ENCODE measurements around the gene EME2. TPM values are rescaled to one million over a fixed set of nuclear protein-coding genes. Genes with fewer than 3 reads are reported as not detected.

Gene EME2
- total and polyA plus RNA-seq, 11 donors = 3.4 to 12.9 (median 6.0) TPM

DNA sequence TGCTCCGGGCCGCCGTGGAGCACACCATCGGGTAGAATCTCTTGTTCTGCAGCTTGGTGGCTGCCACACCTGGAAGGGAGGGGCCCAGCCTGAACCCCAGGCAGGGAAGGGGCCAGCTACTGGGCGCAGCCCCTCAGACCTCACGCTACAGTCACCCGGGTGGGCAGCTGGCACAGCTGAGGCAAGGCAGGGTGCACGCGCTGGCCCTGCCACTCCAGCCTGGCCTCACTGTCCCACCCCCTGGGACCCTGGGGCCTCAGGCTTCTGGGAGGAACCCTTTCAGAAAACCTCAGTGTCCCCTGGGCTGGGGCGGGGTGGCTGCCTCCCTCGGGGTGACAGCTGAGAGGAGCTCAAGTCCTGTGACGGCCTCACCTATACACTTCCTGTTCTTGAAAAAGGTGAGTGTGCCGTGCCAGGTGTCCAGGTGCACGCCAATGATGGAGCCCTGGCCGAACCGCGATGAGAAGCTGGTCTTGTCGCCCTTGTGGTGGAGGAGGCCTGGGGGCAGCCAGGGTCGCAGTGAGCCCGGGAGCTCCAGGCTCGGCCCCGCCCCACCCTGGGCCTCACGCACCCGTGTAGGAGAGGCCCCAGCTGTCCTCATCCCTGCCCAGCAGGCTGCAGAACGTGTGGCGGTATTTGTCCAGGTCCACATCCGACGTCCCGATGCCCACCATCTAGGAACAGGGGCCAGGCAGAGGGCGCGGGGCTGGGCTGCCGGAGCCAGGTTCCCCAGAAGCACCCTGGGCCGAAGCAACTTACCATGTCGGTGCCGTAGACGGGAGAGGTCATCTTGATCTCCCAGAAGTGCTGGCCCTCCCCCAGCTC, 5.0 kb downstream of the EME2 start:
- ATAC-seq (no peak), DNase-seq (peak in 4 of 5 donors; percentile 14 to 59 (median 22))
- Histone ChIP-seq H3K27ac (no peak overlapping the region), H3K36me3 (peaks cover 0 to 63% (median 48%) of the 10 kb centered on the region in 9 donors), H3K9me3 (no peaks in the 10 kb centered on the region), H3K4me1 (peaks cover 9 to 45% (median 31%) of the 10 kb centered on the region in 12 donors), H3K4me3 (no peak overlapping the region), H3K27me3 (no peaks in the 10 kb centered on the region)
- 78 to 82% (median 80%) methylated on average over 26 to 36 of the region's 36 CpGs for WGBS, 4 donors
- intact Hi-C loops (cut with DNase I) = no loop called here
- TF ChIP-seq POLR2A (IDR thresholded peaks at IDR 0.05) (no peak), CTCF (IDR thresholded peaks at IDR 0.05) (no peak)

DNA sequence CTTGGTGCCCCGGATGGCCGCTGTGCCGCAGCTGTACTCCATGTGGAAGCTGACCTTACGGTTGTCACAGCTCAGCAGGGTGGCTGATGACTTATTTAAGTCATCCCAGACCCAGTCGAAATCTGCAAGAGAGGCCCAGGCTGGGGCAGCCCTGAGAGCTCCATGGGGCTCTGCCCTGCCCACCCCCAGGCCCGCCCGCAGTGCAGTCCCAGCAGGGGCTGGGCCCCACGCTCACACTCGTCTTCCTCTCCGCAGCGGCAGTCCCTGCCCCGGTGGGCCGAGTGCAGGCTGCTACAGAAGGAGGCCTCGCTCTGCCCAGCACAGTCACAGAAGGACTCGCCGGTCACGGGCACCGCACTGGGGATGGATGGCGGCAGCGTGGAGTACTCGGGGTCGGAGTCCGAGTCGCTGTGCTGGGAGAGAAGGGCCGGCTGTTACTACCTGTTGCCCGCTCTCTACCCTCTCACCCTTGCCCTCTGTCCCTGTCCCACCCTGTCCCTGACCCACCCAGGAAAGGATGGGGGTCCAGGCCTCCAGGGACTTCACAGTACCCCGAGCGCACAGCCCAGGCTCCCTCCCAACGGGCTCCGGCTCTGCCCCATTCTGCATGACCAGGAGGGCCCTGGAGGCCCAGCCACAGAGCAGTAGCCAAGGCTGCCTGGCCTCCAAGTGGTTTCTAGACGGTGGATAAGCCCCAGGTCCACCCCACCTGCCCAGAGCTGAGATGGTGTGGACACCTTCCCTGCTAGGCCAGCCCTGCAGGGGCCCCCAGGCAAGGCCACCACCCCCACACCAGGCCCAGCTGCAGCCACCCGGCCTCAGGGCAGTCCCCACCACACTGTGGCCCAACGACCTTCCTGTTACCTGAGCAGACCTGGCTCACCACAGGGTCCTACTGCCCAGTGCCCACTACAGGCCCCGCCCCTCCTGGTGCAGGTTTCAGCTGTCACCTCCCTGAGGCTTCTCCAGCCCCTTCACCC, 5.9 kb downstream of the EME2 start:
- ATAC-seq = no peak
- peak in 4 of 5 donors; percentile 7 to 65 (median 26) for DNase-seq

GRCh38 chr16:1779234-1779701, 6.7 kb downstream of the EME2 start:
- Histone ChIP-seq H3K27ac (no peak overlapping the region), H3K9me3 (no peaks in the 10 kb centered on the region), H3K36me3 (peaks cover 0 to 63% (median 48%) of the 10 kb centered on the region in 9 donors), H3K4me3 (no peak overlapping the region), H3K4me1 (peaks cover 3 to 47% (median 31%) of the 10 kb centered on the region in 12 donors), H3K27me3 (no peaks in the 10 kb centered on the region)
- no peak for TF ChIP-seq POLR2A (IDR thresholded peaks at IDR 0.05)
- no peak for TF ChIP-seq CTCF (IDR thresholded peaks at IDR 0.05)
- intact Hi-C loops (cut with DNase I) = no loop called here
- 72 to 86% (median 81%) methylated on average over 6 to 8 of the region's 8 CpGs for WGBS, 4 donors
- ATAC-seq = no peak
- peak in 2 of 5 donors; percentile 6 to 51 for DNase-seq

More for the DNA sequence above, 5.9 kb downstream of the EME2 start:
- intact Hi-C loops (cut with DNase I) = no loop called here
- Histone ChIP-seq H3K4me1 (peaks cover 9 to 47% (median 32%) of the 10 kb centered on the region in 12 donors), H3K4me3 (no peak overlapping the region), H3K27me3 (no peaks in the 10 kb centered on the region), H3K9me3 (no peaks in the 10 kb centered on the region), H3K36me3 (peaks cover 0 to 63% (median 48%) of the 10 kb centered on the region in 9 donors), H3K27ac (no peak overlapping the region)
- TF ChIP-seq CTCF (IDR thresholded peaks at IDR 0.05) (no peak), POLR2A (IDR thresholded peaks at IDR 0.05) (no peak)
- WGBS, 4 donors = 75 to 86% (median 84%) methylated on average over 27 to 34 of the region's 34 CpGs

Data from heart left ventricle (tissue), 16 donors.